ENCODE data around the gene CACNA2D2. TPM values are rescaled to one million over a fixed set of nuclear protein-coding genes. Genes with fewer than 3 reads are reported as not detected.

CACNA2D2 gene
- total RNA-seq, 1 donor from 2014 or later: 17.3 TPM

DNA sequence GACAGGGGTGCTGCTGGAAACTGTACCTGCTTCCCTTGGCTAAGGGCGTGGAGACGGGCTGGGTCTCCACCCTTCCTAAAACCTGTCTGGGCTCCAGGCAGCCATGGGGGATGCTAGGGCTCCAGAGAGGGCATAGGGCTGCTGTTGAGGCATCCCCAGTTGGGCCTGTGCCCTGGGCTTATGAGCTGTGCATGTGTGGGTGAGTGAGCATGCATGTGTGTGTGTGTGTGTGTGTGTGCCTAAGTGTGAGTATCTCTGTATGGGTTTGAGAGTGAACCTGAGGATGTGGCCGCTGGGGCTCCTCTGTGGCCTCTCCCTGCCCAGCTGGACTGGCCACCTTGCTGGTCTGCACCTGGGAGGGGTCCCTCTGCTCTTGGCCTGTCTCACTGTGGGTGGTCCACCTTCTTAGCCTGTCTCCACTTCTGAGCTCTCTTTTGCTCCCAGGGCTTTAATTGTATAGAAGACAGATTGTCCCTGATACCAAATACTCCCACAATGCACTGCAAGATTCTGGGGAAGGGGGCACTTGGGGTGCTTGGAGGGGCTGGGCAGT lies 132.2 kb downstream of the CACNA2D2 start:
- Mint-ChIP-seq H3K4me3 (ENCODE audit: unreplicated experiment) (no peak overlapping the region), H3K4me1 (ENCODE audit: unreplicated experiment) (peaks cover 8% of the 10 kb centered on the region), H3K36me3 (ENCODE audit: low read depth, unreplicated experiment) (peaks cover 3% of the 10 kb centered on the region), H3K27ac (ENCODE audit: unreplicated experiment) (no peak overlapping the region), H3K27me3 (ENCODE audit: unreplicated experiment) (peaks cover 12% of the 10 kb centered on the region), H3K9me3 (ENCODE audit: unreplicated experiment) (no peaks in the 10 kb centered on the region)
- TF ChIP-seq, protein P1, sequence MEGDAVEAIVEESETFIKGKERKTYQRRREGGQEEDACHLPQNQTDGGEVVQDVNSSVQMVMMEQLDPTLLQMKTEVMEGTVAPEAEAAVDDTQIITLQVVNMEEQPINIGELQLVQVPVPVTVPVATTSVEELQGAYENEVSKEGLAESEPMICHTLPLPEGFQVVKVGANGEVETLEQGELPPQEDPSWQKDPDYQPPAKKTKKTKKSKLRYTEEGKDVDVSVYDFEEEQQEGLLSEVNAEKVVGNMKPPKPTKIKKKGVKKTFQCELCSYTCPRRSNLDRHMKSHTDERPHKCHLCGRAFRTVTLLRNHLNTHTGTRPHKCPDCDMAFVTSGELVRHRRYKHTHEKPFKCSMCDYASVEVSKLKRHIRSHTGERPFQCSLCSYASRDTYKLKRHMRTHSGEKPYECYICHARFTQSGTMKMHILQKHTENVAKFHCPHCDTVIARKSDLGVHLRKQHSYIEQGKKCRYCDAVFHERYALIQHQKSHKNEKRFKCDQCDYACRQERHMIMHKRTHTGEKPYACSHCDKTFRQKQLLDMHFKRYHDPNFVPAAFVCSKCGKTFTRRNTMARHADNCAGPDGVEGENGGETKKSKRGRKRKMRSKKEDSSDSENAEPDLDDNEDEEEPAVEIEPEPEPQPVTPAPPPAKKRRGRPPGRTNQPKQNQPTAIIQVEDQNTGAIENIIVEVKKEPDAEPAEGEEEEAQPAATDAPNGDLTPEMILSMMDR (IDR thresholded peaks at IDR 0.05; ENCODE audit: unreplicated experiment): no peak
- DNase-seq (ENCODE audit: low spot score): no peak

DNA sequence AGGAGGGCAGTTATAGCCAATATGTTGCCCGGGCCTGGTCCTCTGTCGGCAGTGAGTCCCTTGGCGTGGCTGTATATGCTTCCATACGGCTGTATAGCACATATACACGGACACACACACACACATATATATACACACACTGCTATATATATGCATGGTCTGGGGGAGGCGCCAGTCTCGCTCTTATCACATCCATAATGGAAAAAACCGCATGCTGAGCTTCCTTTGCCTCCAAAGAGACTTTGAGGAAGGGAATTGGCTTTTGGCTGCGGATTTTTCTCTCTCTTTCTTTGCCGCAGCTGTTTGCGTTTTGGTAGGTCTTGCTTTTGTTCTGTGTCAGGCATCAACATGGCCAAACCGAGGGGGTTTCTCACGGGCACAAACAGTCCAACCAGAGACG lies 132.8 kb downstream of the CACNA2D2 start:
- H3K27me3 Mint-ChIP-seq (ENCODE audit: unreplicated experiment): peaks cover 11% of the 10 kb centered on the region
- peak overlapping the region; percentile 18 for H3K4me3 Mint-ChIP-seq (ENCODE audit: unreplicated experiment)
- H3K4me1 Mint-ChIP-seq (ENCODE audit: unreplicated experiment): peaks cover 5% of the 10 kb centered on the region
- H3K27ac Mint-ChIP-seq (ENCODE audit: unreplicated experiment): peak overlapping the region; percentile 26
- TF ChIP-seq, protein P1 (IDR thresholded peaks at IDR 0.05; ENCODE audit: unreplicated experiment): no peak
- peak; percentile 41 for DNase-seq (ENCODE audit: low spot score)
- no peaks in the 10 kb centered on the region for H3K9me3 Mint-ChIP-seq (ENCODE audit: unreplicated experiment)
- H3K36me3 Mint-ChIP-seq (ENCODE audit: low read depth, unreplicated experiment): peaks cover 3% of the 10 kb centered on the region

GRCh38 chr3:50369012-50369670 lies 134.3 kb downstream of the CACNA2D2 start:
- peaks cover 5% of the 10 kb centered on the region for H3K4me1 Mint-ChIP-seq (ENCODE audit: unreplicated experiment)
- peaks cover 11% of the 10 kb centered on the region for H3K27me3 Mint-ChIP-seq (ENCODE audit: unreplicated experiment)
- TF ChIP-seq, protein P1 (IDR thresholded peaks at IDR 0.05; ENCODE audit: unreplicated experiment): no peak
- peaks cover 3% of the 10 kb centered on the region for H3K36me3 Mint-ChIP-seq (ENCODE audit: low read depth, unreplicated experiment)
- no peaks in the 10 kb centered on the region for H3K9me3 Mint-ChIP-seq (ENCODE audit: unreplicated experiment)
- no peak overlapping the region for H3K27ac Mint-ChIP-seq (ENCODE audit: unreplicated experiment)
- no peak for DNase-seq (ENCODE audit: low spot score)
- no peak overlapping the region for H3K4me3 Mint-ChIP-seq (ENCODE audit: unreplicated experiment)

- no peak for DNase-seq (ENCODE audit: low spot score)
- H3K9me3 Mint-ChIP-seq (ENCODE audit: unreplicated experiment): no peaks in the 10 kb centered on the region
- H3K4me3 Mint-ChIP-seq (ENCODE audit: unreplicated experiment): peak overlapping the region; percentile 65
- no peak overlapping the region for H3K27ac Mint-ChIP-seq (ENCODE audit: unreplicated experiment)
- peaks cover 3% of the 10 kb centered on the region for H3K4me1 Mint-ChIP-seq (ENCODE audit: unreplicated experiment)
- H3K36me3 Mint-ChIP-seq (ENCODE audit: low read depth, unreplicated experiment): peaks cover 3% of the 10 kb centered on the region
- TF ChIP-seq, protein P1 (IDR thresholded peaks at IDR 0.05; ENCODE audit: unreplicated experiment): no peak
- peaks cover 8% of the 10 kb centered on the region for H3K27me3 Mint-ChIP-seq (ENCODE audit: unreplicated experiment)
Observed at GRCh38 chr3:50365842-50366220, 137.6 kb downstream of the CACNA2D2 start.

DNA sequence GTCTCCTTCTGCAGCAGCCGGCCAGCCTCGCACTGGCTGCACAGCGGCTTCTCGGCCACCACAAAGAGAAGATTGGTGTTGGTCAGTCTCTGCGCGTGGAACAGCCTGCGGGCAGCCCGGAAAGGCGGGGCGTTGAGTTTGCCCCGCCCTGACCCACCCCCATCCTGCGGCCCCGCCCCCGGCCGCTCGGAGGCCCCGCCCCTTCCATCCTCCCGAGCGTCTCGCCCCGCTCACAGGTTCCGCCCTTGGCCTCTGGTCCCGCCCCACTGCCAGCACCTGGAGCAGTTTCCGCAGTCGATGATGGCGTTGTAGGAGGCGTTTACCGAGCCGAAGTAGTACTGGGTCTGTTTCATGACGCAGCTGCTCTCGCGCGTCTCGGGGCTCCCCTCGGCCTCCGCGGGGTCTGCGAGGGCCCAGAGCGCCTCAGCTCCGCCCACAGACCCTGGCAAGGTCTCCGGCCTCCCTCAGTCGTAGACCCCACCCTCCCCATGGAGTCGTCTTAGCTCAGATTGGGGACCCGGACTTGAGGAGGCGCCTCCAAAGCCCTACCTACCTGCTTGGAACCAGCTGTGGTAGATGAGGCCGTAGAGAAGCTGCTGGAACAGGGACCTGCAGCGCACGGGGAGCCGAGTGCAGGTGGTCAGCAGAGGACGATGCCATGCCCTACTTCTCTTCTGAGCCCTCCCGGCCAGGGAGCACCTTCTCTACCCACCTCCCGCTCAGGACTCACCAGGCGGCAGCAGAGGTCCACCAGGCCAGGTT lies 138.2 kb downstream of the CACNA2D2 start:
- DNase-seq (ENCODE audit: low spot score): peak; percentile 74
- peaks cover 7% of the 10 kb centered on the region for H3K27me3 Mint-ChIP-seq (ENCODE audit: unreplicated experiment)
- no peaks in the 10 kb centered on the region for H3K4me1 Mint-ChIP-seq (ENCODE audit: unreplicated experiment)
- H3K27ac Mint-ChIP-seq (ENCODE audit: unreplicated experiment): no peak overlapping the region
- peaks cover 3% of the 10 kb centered on the region for H3K36me3 Mint-ChIP-seq (ENCODE audit: low read depth, unreplicated experiment)
- peak overlapping the region; percentile 65 for H3K4me3 Mint-ChIP-seq (ENCODE audit: unreplicated experiment)
- no peaks in the 10 kb centered on the region for H3K9me3 Mint-ChIP-seq (ENCODE audit: unreplicated experiment)
- TF ChIP-seq, protein P1 (IDR thresholded peaks at IDR 0.05; ENCODE audit: unreplicated experiment): no peak
